Measurements from ENCODE around the gene SELENOV.

Gene SELENOV

GRCh38 chr19:39568604-39569003 is 53.7 kb downstream of the SELENOV start:
- no peak for DNase-seq

Measured in NCI-H69 (cell line).